Midbrain (tissue), 1 donor: Measurements from ENCODE around the gene FARP1.
A peak's percentile ranks its signal among the peaks of the same experiment; 100 is the strongest.

Source experiments
- DNase-seq: peaks from one replicate; lab custom pipeline; 2025; lab: John Stamatoyannopoulos, UW

Gene FARP1, protein sequence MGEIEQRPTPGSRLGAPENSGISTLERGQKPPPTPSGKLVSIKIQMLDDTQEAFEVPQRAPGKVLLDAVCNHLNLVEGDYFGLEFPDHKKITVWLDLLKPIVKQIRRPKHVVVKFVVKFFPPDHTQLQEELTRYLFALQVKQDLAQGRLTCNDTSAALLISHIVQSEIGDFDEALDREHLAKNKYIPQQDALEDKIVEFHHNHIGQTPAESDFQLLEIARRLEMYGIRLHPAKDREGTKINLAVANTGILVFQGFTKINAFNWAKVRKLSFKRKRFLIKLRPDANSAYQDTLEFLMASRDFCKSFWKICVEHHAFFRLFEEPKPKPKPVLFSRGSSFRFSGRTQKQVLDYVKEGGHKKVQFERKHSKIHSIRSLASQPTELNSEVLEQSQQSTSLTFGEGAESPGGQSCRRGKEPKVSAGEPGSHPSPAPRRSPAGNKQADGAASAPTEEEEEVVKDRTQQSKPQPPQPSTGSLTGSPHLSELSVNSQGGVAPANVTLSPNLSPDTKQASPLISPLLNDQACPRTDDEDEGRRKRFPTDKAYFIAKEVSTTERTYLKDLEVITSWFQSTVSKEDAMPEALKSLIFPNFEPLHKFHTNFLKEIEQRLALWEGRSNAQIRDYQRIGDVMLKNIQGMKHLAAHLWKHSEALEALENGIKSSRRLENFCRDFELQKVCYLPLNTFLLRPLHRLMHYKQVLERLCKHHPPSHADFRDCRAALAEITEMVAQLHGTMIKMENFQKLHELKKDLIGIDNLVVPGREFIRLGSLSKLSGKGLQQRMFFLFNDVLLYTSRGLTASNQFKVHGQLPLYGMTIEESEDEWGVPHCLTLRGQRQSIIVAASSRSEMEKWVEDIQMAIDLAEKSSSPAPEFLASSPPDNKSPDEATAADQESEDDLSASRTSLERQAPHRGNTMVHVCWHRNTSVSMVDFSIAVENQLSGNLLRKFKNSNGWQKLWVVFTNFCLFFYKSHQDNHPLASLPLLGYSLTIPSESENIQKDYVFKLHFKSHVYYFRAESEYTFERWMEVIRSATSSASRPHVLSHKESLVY

GRCh38 chr13:98142380-98143156 is at the start of gene FARP1:
TSS of gene FARP1 (plus strand) at chr13:98143094. CDS start at chr13:98213243, 70,149 bp downstream.
- DNase-seq = peak; percentile 68

DNA sequence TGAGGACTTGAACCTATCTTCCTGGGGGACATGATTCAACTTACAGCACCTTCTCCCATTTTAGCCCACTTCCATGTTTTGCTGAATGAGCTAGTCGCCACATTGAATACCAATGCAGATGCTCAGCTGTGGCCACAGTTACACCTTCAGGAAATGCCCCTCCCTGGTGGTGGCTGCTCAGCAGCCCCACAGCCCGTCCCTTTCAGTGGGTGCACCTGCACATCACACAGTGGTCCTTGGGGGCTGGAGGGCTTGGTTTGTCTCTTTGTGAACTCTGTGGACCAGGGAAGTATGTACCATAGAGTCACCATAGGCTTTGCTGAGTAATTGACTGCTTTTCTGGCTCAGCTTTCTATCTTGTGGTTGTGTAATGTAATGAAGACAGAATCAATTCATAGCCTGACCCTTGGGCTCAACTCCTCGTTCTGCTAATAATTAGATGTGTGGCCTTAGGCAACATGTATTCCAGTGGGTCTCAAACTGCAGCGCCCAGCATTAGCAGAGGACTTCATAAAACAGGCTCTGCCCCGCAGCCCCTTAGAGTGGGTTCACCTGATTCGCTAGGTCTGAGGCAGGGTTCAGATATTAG is 48.1 kb upstream of the FARP1 start:
- DNase-seq = no peak

DNA sequence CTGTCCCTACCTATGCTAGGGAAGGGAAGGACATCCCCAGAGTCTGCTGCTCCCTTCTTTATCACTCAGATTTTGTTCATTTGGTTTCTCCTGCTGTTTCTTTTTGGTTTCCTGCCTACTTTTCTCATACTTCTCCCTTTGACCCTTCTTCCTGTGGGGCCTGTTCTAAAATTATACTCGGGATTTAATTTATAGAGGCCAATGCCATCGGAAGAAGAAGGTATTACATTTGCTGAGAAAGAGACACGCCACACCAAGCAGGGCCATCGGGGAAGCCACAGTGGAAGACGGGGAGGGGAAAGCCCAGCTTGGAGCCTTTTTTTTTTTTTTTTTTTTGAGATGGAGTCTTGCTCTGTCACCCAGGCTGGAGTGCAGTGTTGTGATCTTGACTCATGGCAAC is 46.8 kb upstream of the FARP1 start:
- DNase-seq = no peak

DNA sequence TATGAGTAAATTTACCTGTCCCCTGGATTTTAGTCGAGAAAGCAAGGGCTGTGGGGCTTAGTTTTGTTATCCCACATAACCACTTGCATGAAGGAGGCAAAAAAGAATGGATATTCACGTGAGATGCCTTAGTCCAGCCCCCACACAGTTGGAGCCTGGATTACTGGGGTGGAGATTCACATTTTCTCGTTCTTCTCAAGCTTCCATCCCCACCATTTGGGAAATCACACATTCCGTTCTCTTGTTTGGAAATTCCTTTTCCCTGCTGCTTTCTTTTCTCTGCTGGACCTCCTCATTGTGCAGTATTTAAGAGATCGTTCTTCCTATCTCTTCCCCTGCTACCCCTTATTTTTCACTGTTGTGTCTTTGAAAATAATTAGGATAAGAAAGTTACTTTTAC is 45.1 kb upstream of the FARP1 start:
- DNase-seq = no peak

DNA sequence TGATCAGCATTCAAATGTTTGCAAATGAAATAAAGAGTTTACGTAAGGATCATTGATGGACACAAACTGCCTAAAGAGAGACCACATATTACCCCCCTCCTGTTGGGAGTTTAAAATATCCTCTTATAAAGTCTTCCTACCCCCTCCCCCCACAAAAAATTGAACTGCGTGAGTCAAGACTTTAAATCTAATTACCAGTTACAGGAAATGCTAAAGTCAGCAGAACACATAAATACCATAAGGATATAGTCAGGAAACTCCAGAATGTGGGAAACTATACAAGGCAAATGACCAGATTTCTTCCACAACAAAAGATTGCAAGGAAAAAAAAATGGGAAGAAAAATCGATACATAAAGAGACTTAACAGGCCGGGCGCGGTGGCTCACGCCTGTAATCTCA is 44.4 kb upstream of the FARP1 start:
- no peak for DNase-seq

DNA sequence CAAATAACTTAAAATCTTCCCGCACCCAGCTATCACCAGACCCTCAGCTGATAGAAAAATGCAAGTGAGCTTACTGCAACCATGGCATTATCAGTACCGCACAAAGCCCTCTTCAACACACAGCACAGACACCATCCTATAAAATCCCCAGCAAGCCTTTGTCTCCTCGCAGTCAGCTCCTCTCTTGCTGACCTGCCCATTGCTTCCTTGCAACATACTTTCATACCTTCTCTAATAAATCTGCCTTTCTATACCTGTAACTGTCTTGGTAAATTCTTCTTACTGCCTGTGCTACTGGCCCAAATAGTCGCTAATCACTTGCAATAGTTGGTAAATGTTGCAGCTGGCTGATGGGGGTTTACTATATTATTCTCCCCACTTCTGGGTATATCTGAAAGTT is 43.3 kb upstream of the FARP1 start:
- no peak for DNase-seq

DNA sequence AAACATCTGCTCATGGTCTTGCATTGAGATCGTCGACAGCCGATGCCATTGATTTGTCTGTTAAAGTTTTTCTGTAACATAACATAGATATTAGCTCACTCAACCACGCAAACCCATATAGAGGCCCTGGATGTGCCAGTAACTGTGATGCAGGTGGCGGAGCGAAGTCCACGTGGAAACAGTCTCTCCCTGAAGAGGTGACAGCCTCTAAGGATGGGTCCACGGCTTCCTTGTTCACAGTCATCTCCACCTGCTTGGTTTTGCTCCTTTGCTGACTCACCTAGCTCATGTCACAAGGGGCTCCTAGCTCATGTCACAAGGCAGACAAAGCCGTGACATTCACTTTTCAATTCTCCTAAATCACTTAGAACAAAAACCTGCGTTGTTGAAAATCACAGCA is 42.4 kb upstream of the FARP1 start:
- no peak for DNase-seq

- no peak for DNase-seq
Measured at GRCh38 chr13:98103531-98103930, 39.4 kb upstream of the FARP1 start.

DNA sequence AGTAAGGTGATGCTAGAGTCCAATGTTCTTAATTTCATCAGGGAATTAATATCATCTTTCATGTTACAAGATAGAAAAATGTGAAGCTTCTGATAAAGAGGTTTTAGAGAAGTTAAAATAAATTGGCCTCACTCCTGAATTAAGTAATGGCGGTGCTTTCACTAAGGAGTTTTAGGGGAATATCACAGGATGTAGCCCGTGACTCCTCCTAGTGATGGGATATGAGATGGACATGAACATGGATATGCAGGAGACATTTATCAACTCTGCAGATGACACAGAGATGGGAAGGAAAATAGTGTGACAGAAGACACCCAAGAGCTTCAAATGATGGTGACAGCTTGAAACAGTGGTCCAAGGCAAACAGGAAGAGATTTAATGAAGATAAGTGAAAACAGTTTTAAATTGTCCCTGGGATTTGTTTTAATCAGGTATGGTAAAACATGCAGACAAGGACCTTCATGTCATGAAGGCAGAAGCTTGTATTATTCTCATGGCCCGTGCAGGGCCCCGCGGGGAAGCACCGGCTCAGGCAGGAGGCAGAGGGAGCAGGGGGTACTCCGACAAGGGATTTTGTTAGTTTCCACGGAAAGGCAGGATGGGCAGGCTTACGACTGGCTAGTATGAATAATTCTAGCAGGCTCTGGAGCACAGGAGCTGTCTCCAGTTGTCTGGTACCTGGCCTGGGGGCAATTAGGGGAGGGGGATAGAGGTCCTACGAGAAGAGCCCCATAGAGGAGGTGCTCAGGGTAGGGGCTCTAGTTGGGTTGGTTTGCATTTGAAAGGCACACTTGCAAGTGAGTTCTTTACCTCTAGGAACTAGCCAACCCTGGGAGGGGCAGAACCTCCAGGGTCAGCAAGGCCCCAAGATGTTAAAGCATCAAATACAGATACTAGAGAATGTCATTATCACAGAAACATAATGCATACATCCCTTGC is 38.7 kb upstream of the FARP1 start:
- DNase-seq = no peak

DNA sequence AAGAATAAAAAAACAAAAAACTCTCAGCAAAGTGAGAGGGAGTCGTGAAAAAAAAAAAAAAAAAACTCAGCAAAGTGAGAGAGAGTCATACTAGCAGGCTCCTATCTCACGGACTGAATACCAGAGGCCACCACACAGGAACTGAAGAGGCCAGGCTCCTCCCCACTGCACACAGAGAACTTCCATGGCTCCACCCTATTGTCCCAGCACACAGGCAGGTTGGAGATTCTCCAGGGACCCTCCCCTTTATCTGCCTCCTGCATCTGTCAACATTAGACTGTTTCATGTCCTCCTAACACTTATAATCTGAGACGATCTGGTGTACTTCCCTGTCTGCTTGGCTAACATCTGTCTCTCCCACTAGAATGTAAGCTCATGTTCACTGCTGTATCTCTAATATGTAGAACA is 37.0 kb upstream of the FARP1 start:
- DNase-seq = no peak

DNA sequence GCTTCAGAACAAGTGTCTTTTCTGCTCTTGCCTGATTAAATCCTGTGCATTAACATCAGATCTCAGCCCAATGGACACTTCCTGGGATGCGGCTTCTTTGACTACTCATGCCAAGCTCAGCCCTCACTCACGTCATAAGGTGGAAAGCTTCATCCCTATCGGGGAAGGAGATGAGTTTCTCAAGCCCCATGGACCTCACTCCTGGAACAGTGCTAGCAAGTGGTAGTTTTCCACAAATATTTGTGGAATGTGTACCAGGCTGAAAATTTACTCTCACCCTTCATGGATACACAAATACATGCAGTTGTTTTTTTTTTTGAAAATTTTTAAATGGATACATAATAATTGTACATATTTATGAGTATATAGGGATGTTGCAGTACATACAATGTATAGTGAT is 34.6 kb upstream of the FARP1 start:
- no peak for DNase-seq

DNA sequence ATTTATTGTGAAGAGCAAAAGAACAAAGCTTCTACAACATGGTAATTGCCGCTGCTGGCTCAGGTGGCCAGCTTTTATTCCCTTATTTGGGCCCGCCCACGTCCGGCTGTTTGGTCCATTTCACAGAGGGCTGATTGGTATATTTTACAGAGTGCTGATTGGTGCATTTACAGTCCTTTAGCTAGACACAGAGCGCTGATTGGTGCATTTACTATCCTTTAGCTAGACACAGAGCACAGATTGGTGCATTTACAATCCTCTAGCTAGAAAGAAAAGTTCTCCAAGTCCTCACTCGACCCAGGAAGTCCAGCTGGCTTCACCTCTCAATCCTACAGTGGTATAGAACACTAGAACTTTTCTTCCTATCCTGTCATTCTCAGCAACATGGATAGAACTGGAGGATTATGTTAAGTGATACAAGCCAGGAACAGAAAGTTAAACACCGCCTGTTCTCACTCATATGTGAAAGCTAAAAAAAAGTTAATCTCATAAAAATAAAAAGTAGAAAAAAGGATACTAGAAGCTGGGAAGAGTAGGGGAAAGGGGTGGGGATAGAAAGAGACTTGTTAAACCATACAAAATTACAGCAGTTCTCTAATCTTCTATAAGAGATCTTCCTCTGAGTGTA is 33.6 kb upstream of the FARP1 start:
- DNase-seq = no peak

GRCh38 chr13:98110749-98111148 is 32.1 kb upstream of the FARP1 start:
- no peak for DNase-seq

GRCh38 chr13:98111168-98112098 is 31.5 kb upstream of the FARP1 start:
- DNase-seq = no peak

DNA sequence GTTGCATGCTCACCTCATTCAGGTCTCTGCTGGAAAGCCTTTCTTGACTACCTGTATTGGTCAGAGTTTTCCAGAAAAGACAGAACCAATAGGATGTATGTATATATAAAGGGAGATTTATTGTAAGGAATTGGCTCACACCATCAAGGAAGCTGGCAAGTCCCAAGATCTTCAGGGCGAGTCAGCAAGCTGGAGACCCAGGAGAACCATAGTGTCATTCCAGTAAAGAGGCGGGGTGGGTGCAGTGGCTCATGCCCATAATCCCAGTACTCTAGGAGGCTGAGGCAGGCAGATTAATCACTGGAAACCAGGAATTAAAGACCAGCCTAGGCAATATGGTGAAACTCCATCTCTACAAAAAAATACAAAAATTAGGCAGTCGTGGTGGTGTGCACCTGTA is 30.4 kb upstream of the FARP1 start:
- DNase-seq = no peak

GRCh38 chr13:98118865-98119264 is 24.0 kb upstream of the FARP1 start:
- DNase-seq = no peak

GRCh38 chr13:98123176-98123575 is 19.7 kb upstream of the FARP1 start:
- DNase-seq = no peak

DNA sequence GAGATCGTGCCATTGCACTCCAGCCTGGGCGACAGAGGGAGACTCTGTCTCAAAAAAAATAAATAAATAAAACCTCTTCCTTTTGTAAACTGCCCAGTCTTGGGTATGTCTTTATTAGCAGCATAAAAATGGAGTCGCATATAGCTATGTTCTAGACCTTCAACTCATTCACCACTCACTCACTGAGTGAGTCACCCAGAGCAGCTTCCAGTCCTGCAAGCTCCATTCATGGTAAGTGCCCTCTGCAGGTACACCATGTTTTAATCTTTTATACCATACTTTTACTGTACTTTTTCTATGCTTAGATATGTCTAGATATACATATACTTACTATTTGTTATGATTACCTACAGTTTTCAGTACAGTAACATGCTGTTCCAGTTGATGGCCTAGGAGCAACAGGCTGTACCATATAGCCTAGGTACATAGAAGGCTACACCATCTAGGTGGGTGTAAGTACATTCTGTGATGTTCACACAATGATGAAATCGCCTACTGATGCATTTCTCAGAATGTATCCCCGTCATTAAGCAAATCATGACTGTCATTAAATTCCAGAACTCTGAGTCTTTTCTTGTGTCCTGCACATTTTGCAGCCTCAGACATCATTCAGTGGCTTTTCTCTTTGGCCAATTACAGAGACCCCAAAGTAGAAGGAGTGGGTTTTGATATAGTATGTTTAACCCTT is 13.7 kb upstream of the FARP1 start:
- no peak for DNase-seq
